Osteoblast (primary cell): ENCODE measurements around the gene GGTLC1. TPM values are rescaled to one million over a fixed set of nuclear protein-coding genes. Genes with fewer than 3 reads are reported as not detected.

ENCODE experiments used
- DNase-seq: peaks from one replicate; pipeline ENCODE4 v3.0.0; 2011; ENCODE audit warnings: low spot score, mixed read lengths; ENCODE audit not compliant: insufficient read length; ENCODE audit errors: missing footprints
- H2AFZ ChIP-seq: 2 replicates; pipeline ENCODE4 v1.6.0; 2011; ENCODE audit warnings: mild to moderate bottlenecking, low read length
- H3K27ac ChIP-seq: 2 replicates; pipeline ENCODE4 v1.5.1; 2011; ENCODE audit warnings: mild to moderate bottlenecking, low read depth, low read length, moderate library complexity
- H3K27me3 ChIP-seq: 2 replicates; pipeline ENCODE4 v1.6.0; 2012; ENCODE audit warnings: mild to moderate bottlenecking, control low read depth, inconsistent platforms, low read length, moderate library complexity; ENCODE audit not compliant: insufficient read depth
- H3K36me3 ChIP-seq: 2 replicates; pipeline ENCODE4 v1.5.1; 2011; ENCODE audit warnings: mild to moderate bottlenecking, low read length, control low read depth, moderate library complexity; ENCODE audit not compliant: insufficient read depth
- H3K4me1 ChIP-seq: 2 replicates; pipeline ENCODE4 v1.5.1; 2011; ENCODE audit warnings: mild to moderate bottlenecking, low read length, control low read depth, moderate library complexity; ENCODE audit not compliant: insufficient read depth
- H3K4me2 ChIP-seq: 2 replicates; pipeline ENCODE4 v1.6.0; 2011; ENCODE audit warnings: mild to moderate bottlenecking, low read length; ENCODE audit not compliant: insufficient read depth
- H3K4me3 ChIP-seq: fragments of 200-600 bp; sonication (generic); 3 replicates; pipeline ENCODE4 v1.5.1; 2012; ENCODE audit warnings: mild to moderate bottlenecking, low read length, inconsistent platforms; ENCODE audit not compliant: insufficient read depth
- H3K79me2 ChIP-seq: 2 replicates; pipeline ENCODE4 v1.6.0; 2012; ENCODE audit warnings: mild to moderate bottlenecking, low read length, control low read depth, inconsistent platforms; ENCODE audit not compliant: insufficient read depth
- H3K9me3 ChIP-seq: 2 replicates; pipeline ENCODE4 v1.5.1; 2011; ENCODE audit warnings: low read depth, low read length, control low read depth
- H4K20me1 ChIP-seq: 2 replicates; pipeline ENCODE4 v1.6.0; 2012; ENCODE audit warnings: mild to moderate bottlenecking, low read length, control low read depth; ENCODE audit not compliant: insufficient read depth
- CTCF ChIP-seq: IDR thresholded peaks from 2 replicates; pipeline ENCODE4 v1.5.1; 2011; ENCODE audit warnings: mild to moderate bottlenecking, low read depth, low read length, moderate library complexity; ENCODE audit errors: extremely low read depth
- total RNA-seq: library from RNA; depleted of rRNA; stranded (reverse); fragments of >200 nt; gene quantifications from 2 replicates; pipeline ENCODE4 v1.2.3, GENCODE V29; 2012

Gene GGTLC1
- total RNA-seq, 1 donor = not detected

DNA sequence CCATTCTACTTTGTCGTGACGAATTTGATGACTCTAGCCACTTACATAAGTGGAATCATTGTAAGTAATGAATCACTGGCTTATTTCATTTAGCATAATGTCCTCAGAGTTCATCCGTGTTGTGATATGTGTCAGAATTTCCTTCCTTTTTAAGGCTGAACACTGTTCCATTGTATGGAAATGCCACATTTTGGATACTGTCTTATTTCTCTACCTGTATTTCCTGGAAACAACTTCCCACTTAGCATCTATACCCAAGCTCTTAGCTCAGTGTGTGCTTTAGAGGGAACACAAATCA lies 28.8 kb upstream of the GGTLC1 start:
- Histone ChIP-seq H3K4me2 (no peak overlapping the region), H3K36me3 (no peaks in the 10 kb centered on the region), H4K20me1 (no peaks in the 10 kb centered on the region), H3K9me3 (no peaks in the 10 kb centered on the region), H3K27ac (no peak overlapping the region), H3K4me1 (no peaks in the 10 kb centered on the region), H3K27me3 (peaks cover 10% of the 10 kb centered on the region), H3K79me2 (no peaks in the 10 kb centered on the region), H3K4me3 (no peak overlapping the region), H2AFZ (no peak overlapping the region)
- DNase-seq = no peak
- no peak for TF ChIP-seq CTCF

DNA sequence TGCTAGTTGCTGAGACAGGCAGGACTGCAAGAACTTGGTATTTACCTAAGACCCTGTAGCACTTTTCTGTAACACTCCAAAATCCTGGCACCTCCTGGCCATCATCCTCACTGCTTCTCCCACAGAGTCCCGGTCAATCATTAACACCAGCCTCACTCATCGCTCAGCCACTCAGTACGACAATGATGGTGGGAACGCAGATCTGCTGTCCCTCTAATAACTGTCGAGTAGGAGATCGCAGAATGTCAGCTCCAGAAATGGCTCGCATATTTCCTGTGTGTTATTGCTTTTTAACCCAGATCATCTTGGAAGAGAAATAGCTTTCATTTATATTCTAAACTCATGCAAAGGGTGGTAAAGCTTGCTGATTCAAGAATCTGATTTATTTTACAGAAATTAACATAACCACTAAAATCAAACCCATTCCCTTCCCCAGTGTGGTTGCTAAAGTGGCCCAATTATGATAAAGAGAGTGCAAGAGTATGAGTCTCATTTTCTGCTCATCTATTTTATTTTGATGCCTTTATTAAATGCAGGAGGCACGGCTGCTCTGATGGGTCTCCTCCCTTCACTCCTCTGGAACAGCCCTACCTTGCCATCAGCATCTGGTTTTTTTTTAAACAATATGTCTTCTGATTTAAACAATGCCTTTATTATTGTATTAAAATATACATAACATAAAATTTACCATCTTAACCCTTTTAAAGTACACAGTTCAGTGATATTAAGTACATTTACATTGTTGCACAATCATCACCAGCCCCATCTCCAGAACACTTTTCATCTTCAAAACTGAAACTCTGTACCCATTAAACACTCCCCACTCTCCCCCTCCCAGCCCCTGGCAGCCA lies 28.3 kb upstream of the GGTLC1 start:
- Histone ChIP-seq H3K4me3 (no peak overlapping the region), H3K79me2 (no peaks in the 10 kb centered on the region), H3K36me3 (no peaks in the 10 kb centered on the region), H3K27me3 (peaks cover 10% of the 10 kb centered on the region), H3K4me2 (no peak overlapping the region), H3K27ac (no peak overlapping the region), H3K4me1 (no peaks in the 10 kb centered on the region), H4K20me1 (no peaks in the 10 kb centered on the region), H3K9me3 (no peaks in the 10 kb centered on the region), H2AFZ (no peak overlapping the region)
- no peak for TF ChIP-seq CTCF
- DNase-seq = no peak

DNA sequence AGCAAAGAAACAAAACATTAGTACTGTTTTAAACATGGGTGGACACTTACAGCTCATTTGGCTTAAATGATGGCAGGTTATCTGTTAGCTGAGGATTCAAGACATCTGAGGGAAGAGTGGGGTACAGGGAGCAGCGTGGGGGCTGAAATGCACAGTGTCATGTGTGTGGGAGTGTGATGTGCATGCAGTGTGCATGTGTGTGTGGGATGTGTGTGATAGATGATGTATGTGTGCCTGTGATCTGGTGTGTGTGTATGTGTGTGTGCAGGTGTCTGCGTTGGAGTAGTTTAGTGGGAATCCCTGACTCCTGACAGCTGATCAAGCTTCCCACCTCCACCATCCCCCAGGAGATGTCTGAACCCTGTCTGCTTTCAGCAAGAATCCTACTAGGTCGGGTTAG lies 25.4 kb upstream of the GGTLC1 start:
- Histone ChIP-seq H2AFZ (no peak overlapping the region), H3K27ac (no peak overlapping the region)

More for the DNA sequence above, 25.4 kb upstream of the GGTLC1 start:
- Histone ChIP-seq H3K27me3 (peaks cover 10% of the 10 kb centered on the region), H3K4me2 (no peak overlapping the region), H3K4me3 (no peak overlapping the region), H3K9me3 (no peaks in the 10 kb centered on the region), H3K4me1 (no peaks in the 10 kb centered on the region), H3K79me2 (no peaks in the 10 kb centered on the region), H4K20me1 (no peaks in the 10 kb centered on the region), H3K36me3 (no peaks in the 10 kb centered on the region)
- TF ChIP-seq CTCF = no peak
- no peak for DNase-seq
